ENCODE results near the gene ALDH8A1.

GRCh38 chr6:134875367-134875766, 74.5 kb downstream of the ALDH8A1 start:
- TF ChIP-seq CTCF (IDR thresholded peaks at IDR 0.05) (no peak), EP300 (IDR thresholded peaks at IDR 0.05) (no peak), POLR2A (IDR thresholded peaks at IDR 0.05) (no peak)
